GM23248 (cell line): ENCODE measurements around the gene MEGF9.

Source experiments
- EZH2 ChIP-seq: fragments of 200-600 bp; sonication (generic); IDR thresholded peaks from 2 replicates; pipeline ENCODE4 v1.6.1; 2018; ENCODE audit warnings: antibody characterized with exemption, mild to moderate bottlenecking; ENCODE audit not compliant: insufficient read depth, poor library complexity, severe bottlenecking
- EZH2phosphoT487 ChIP-seq: fragments of 200-600 bp; sonication (generic); IDR thresholded peaks from 2 replicates; pipeline ENCODE4 v1.6.1; 2018; ENCODE audit warnings: antibody characterized with exemption, moderate library complexity, mild to moderate bottlenecking, low read depth; ENCODE audit not compliant: insufficient read depth

DNA sequence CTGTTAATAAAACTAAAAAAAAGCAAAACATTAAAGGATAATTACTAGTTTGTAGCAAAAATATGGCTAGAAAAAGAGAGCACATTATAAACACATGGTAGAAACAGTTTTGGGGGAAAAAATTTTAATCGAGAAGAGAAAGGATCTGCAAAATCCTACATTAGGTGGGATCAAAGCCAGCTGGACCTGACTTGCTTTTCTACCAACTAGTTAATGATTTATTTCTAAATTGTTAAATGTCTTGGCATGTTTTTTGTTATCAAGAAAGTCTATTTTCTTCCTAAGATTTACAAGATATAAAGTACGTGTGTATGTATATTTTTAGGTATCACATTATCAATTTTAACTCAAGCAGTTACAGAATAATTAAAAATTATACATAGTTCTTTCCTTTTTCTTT lies 87.2 kb downstream of the MEGF9 start:
- no peak for TF ChIP-seq EZH2
- no peak for TF ChIP-seq EZH2phosphoT487
